Stimulated activated CD4-positive, alpha-beta T cell treated with anti-CD3 and anti-CD28 coated beads, Interleukin-15, amount 100 ng/mL, for 48 hours (primary cell): ENCODE measurements around the gene SYT2.
"Not testable (repeated sequence)": the region's sequence is repeated elsewhere in the genome, so short reads cannot be mapped to it uniquely, and the experiment has no call there.

Source experiments
- DNase-seq, 2 donors: peaks; one replicate each; pipeline ENCODE4 v3.0.0-alpha.2; 2020; ENCODE audit warnings: low read depth in 2 of 2

SYT2 gene

GRCh38 chr1:202710070-202711045 lies at the start of gene SYT2:
Gene SYT2, minus strand, starts transcription at chr1:202710454. Its CDS starts 104,682 bp downstream, at chr1:202605772.
- peak in 1 of 2 donors; percentile 8 for DNase-seq

GRCh38 chr1:202756391-202756790 lies 46.1 kb upstream of the SYT2 start:
- no peak for DNase-seq

- DNase-seq: no peak
Observed at GRCh38 chr1:202754293-202754692, 44.0 kb upstream of the SYT2 start.

DNA sequence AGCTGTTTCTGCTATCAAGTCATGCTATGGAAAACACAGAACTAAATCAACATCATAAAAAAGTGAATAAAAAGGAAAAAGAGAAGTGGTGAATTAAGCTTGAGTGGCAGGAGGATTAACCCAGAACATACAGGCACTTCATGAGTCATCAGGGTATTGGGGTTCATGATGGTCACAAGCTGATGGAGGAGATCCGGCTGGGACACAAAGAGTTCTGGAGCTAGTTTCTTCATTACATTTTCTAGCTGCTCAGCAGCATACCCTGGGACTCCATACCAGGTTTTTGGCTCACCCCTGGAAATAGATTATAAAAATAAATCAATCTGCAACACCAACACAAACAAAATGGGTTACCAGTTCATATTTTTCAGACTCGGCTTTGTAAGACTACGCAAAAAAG lies 42.5 kb upstream of the SYT2 start:
- DNase-seq: no peak

DNA sequence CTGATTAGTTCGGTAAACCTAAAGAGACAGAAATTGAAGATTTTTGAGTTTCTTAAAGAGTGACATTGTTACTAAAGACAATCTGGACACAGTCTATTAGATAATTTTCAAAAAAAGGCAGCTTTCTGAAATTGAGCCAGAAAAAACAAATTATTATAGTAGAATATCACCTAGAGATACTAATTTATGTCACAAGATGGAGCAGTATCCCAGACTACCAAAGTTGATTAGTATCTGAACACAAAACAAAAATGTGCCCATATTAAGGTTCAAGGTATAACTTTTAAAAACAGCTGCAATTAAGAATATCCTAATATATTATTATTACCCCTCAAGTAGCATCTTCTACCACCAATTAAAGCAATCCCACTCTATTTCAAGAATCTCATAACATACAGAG lies 40.5 kb upstream of the SYT2 start:
- DNase-seq: no peak

GRCh38 chr1:202750024-202750423 lies 39.8 kb upstream of the SYT2 start:
- no peak for DNase-seq

DNA sequence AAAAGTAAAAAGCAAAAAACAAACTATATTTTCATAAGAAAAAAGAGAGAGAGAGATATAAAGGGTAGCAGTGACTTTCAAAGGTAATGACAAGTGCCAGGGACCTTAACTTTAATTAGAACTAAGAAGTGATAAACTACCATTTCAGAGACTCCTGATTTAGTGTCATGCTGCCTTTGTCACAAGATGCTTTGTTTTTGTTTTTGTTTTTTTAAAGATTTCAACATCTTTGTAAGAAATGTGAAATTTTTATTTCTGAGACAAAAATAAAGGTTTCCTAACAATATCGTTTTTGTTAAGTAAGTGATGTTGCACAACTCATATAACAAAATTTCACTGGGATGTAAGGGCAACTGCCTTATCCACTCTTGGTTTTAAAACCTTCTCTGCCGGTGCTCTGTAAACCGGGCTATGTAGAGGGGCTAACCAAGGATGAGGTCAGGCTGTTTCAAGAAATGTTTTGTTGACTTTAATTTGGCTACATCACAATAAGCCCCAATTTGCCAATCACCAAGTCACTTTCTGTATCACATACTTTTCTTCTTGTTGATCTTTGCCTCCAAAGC lies 35.2 kb upstream of the SYT2 start:
- no peak for DNase-seq

DNA sequence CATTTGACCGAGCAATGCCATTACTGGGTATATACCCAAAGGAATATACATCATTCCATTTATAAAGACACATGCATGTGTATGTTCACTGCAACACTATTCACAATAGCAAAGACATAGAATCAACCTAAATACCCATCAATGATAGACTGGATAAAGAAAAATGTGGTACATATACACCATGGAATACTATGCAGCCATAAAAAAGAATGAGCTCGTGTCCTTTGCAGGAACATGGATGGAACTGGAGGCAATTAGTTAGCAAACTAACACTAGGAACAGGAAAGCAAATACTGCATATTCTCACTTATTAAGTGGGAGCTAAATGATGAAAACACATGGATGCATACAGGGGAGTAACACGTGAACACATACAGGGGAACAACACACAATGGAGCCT lies 34.5 kb upstream of the SYT2 start:
- not testable (repeated sequence) for DNase-seq

DNA sequence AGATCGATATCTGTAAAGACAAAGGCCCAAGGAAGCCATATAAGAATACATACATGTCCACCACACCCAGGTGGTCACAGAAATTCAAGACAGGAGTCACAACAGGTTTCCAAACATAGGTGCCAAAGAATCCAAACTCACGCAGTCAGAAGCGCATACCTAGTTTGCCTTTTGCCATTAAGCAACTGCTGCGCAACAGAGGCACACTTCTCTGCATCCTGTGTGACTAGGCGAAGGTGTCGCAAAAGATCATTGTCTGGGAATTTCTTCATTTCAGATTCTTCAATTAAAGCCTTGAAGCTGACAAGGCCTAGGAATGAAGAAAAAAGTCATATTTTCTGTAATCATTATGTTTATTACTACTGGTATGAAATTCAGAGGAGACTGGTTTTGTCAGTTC lies 32.2 kb upstream of the SYT2 start:
- DNase-seq: no peak

DNA sequence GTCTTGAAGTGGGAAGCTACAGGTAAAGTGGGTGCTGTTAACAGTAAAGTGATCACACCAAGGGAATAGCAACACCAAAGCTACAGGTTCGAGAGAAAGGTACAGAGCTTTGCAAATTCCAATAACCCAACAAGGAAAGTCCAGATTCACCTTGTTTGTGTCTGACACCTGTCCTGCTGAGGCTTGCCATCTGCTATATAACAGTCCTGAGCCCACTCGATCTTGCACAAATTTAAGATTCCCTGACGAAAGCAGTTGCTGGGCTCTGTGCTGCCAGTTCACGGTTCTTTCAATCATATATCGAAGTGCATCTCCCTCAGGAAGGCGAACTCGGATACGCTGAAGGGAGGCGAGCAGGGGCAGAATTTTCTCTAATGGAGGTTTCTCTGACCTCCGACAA lies 23.0 kb upstream of the SYT2 start:
- DNase-seq: no peak

GRCh38 chr1:202728951-202729350 lies 18.7 kb upstream of the SYT2 start:
- DNase-seq: no peak

DNA sequence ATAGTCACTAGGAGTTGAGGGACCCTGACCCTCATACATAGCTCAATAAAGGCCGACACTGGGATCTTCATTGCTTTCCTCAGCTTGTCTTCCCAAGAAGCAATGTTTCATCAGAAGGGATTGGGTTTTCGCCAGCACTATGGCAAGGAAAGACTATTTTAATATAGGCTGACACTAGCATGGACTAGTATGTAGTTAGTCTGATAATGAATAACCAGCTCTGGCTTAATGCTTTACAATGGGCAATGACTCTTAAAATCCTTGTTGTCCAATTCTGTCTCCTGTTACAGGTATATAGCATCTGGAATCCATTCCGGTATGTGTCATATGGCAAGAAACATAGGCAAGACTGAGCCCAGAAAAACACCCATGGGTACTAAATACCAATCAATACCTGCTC lies 15.3 kb upstream of the SYT2 start:
- DNase-seq: no peak

GRCh38 chr1:202723708-202724107 lies 13.5 kb upstream of the SYT2 start:
- no peak for DNase-seq

GRCh38 chr1:202723046-202723445 lies 12.8 kb upstream of the SYT2 start:
- DNase-seq: not testable (repeated sequence)

- no peak for DNase-seq
Observed at GRCh38 chr1:202716654-202717053, 6.4 kb upstream of the SYT2 start.

- not testable (repeated sequence) for DNase-seq
Observed at GRCh38 chr1:202714202-202714601, 3.9 kb upstream of the SYT2 start.

- no peak for DNase-seq
Observed at GRCh38 chr1:202713110-202713509, 2.9 kb upstream of the SYT2 start.

GRCh38 chr1:202711949-202712635 lies 1.8 kb upstream of the SYT2 start:
- DNase-seq: no peak

DNA sequence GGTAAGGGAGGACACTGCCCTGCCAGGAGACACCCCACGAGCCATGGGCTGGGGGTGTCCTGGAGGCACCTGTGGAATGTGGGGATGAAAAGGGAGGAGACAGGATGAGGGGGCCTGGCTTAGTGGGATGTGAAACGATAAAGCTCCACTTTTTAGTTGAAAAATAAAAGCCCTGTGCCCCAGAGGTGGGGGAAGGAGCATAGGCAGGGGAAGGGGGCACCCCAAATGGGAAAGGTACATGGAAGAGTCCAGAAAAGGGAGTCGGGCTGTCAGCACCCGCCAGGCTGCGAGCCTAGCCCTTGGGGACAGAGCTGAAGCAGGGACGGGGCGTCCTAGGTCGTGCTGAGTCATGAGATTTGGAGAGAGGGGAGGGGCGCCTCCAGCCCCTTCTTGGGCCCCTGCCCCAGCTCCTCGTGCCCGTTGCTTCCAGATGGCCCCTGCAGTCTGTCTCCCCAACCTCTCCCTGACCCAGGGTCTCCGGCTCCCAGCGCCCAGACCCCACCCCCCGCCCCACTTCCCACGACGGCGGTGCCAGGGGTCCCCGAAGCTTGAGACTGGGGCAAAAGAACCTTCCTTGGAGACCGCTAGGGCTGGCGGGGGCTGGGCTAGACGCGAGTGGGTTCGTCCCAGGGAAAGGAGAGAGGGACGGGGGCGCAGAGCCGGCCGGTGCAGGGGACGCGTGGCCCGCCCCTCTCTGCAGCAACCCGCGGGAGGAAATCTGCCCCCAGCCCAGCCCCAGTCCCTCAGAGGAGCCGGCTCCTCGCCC lies 795 bp downstream of the SYT2 start:
- no peak for DNase-seq

GRCh38 chr1:202708456-202709275 lies 1.6 kb downstream of the SYT2 start:
- DNase-seq: no peak

- DNase-seq: no peak
Observed at GRCh38 chr1:202706851-202707250, 3.4 kb downstream of the SYT2 start.
